HG03045 (cell line): ENCODE measurements around the gene ACOT9.
"Not testable (repeated sequence)": the region's sequence is repeated elsewhere in the genome, so short reads cannot be mapped to it uniquely, and the experiment has no call there.

Experiments
- ATAC-seq: cut with Tn5 transposase; IDR thresholded peaks from one replicate; pipeline ENCODE4 v1.9.1; 2021; ENCODE audit warnings: mild to moderate bottlenecking, moderate library complexity; ENCODE audit not compliant: unreplicated experiment

The ACOT9 gene

DNA sequence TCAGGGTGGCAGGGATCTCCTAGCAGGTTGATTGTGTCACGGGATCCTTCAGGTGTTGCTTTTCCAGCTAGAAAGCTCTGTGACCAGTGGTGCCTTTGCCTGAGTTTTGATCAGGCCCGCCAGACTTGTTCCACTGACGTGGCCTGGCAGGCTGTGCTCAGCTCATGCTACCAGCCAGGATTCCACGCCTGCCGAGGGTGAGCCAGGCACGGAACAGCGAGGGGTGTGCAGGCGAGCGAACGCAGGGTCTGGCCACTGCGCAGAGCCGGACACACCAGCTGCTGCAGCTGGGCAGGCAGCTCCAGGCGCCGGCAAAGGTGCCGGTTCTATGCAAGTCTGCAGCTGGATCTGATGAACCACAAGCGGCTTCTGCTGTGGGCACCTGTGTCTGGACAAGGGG, 22.8 kb upstream of the ACOT9 start:
- no peak for ATAC-seq

DNA sequence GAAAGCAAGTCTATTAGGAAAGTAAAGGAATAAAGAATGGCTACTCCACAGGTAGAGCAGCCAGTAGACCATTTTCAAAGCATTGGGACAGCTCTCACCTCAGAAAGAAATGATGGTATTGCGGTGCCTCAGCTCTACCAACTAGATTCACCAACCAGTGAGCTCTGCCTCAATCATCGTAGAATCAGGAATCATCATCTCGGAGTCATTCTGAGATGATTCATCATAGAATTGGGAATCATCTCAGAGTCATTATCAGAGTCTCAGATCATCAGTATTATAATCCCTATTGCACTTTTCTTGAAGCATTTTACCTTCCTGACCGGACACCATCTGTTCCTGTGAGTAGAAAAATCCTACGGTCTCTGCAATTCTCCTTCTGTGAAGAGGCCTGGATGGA, 22.4 kb upstream of the ACOT9 start:
- ATAC-seq: no peak

DNA sequence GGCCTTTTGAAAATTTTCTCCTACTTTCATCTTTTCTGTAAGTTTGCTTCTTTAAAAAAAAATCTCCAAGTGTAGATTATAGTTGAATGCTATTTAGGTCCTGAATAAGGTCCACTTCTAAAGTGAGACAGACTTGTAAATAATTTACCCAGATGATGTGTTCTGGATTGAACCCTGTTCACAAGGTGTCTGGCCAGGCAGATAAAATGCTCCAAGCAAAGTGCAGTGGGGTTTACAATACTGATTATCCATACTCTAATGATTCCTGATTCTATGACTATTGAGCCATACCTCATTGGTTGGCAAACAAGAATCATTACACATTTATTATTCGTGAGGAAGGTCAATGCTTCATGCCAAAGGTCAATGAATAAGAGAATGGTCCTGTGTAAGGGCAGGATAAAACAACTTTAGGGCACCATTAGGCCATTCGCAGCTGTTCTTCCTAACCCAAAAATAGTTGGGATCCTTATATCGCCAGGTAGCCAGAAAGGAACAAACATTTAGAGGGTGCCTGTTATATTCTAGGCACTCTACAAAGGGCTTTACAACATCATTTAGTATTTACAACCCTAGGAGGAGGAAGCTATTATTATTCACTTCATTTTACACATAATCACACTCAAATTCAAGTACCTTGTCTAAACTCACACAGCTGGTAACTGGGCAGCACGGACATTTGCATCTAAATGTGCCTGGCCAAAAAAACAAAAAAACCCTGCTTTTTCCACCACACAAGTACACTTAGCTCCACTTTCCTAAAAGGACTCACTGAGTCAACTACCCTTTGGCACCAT, 21.3 kb upstream of the ACOT9 start:
- no peak for ATAC-seq

DNA sequence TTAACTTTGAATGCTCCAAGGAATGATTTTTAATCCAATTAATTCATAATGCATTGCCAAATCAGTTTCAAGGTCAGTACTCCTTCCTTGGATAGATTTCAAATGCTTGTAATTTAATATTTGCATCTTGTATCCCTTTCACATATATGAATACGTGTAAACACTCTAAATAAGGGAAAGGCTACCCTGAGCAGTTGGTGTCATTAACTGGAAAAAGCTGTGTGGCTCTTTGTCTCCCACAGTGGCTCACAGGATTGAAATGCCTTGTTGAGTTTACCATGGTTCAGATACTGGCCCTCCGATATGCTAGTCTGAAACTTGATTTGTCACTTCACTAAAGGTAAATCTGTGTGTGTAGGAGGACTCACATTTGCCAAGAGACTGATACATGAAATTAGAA, 16.7 kb upstream of the ACOT9 start:
- no peak for ATAC-seq

DNA sequence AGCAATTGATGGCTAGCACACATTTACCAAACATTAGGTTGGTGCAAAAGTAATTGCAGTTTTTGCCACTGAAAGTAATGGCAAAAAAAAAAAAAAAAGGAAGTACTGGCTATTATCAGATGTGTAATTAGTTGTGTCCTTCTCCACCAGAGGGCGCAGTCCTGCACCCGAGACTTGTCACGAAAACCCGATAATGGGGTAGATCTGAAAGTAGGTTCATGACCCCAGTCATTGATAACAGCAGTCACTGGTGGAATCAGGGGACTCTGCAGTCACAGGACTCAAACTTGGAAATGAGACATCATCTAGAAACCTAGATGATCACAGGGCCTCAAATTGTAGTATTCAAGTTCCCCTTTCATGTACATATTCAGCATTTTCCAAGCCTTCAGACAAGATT, 13.1 kb upstream of the ACOT9 start:
- no peak for ATAC-seq

DNA sequence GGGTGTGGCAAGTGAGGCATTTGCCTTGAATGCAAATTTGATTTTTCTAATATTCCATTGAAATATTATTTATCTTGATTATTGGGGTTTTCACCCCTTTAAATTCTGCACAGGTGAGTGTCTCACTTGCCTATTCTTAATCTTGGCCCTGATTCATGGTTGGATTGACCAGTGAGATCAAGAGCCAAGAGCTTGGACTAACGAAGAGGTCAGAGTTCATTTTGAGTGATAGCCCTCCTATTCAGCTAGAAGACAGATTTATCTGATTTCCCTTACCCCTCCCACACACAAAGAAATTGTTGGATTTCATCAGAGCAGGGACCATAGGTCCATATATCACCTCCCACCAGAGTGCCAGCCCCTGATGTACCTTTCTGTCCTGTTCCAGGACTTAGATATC, 11.6 kb upstream of the ACOT9 start:
- no peak for ATAC-seq

DNA sequence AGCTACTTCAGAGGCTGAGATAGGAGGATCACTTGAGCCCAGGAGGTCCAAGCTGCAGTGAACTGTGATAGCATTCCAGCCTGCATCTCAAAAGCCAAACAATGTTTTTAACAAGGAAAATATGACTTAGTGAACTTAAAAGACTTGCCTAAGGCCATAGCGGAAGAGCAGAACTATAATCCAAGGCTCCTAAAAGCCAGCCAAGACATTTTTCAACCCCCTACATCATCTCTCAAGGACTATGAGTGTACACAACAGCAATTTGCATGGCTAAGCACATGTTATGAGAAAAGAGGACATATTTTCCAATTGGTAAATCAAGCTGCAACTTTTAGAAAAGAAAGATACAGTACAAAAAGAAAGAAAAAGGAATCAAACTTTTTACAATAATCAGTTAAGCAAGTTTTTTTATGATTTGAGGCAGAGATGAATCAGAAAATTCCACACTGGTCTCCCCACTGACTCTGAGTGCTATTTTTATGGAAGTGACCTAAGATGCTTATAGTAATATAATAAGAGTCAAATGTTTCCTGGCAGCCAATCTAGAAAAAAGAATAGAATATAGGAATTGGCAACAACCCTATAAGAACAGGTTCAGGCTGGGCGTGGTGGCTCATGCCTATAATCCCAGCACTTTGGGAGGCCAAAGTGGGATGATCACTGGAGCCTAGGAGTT, 9.8 kb upstream of the ACOT9 start:
- ATAC-seq: no peak

DNA sequence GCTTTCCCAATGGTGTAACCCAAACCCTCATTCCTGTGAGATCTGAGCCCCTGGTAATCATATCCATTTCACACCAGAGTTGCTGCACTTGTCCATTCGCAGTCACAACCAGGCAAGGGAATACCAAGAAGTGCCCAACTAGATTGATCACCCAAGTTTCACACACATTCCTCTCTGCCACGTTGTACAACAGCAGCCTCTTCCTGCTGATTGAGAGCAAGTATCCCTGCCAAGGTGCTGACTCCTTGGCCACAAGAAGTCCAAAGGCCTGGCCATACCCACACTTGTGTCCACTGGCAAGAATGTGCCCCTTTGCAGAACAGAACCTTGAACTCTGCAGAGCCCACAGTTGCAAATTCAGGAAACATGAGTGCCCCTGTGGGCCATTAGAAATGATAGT, 6.5 kb upstream of the ACOT9 start:
- ATAC-seq: no peak

DNA sequence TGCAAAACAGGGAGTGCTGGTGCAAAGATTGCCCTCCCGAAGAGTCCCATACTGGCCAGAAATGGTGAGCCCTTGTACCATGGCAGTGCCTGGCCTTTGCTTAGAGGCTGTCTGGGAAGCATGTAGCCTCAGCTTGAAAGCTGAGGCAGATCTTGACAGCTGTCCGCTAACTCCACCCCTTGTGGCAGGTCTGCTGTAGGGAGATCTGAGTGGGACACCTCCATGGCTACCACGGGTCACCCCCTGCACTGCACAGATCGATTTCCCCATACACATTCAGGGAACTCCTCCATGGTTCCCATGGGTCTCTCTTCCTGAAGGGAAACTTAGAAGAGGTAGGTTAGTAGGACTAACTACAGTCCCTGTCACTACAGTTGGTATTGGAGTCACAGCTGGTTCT, 6.1 kb upstream of the ACOT9 start:
- no peak for ATAC-seq

DNA sequence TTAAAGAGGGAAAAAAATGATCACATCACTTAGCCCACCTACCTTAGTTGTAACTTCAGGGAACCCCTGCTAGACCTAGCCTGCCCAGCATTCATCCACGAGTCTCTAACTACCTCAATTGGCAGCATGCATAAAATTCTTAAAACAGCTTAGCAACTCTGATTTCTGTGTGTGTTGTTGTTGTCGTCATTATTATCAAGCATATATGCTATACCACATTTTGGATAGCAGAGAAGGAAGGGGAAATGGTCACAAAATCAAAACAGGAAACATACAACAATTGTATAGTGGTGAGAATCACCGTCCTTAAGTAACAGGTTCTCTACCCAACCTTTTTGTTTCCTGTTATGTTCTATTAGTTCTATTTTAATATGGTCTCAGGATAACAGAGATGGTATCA, 2.7 kb upstream of the ACOT9 start:
- ATAC-seq: no peak

DNA sequence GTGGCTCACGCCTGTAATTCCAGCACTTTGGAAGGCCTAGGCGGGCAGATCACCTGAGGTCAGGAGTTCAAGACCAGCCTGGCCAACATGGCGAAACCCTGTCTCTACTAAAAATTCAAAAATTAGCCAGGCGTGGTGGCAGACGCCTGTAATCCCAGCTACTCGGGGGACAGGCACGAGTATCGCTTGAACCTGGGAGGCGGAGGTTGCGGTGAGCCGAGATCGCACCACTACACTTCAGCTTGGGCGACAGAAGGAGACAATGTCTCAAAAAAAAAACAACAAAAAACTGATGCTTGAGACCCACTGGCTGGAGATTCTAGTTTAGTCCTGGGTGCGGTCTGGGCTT, 521 bp upstream of the ACOT9 start:
- not testable (repeated sequence) for ATAC-seq

DNA sequence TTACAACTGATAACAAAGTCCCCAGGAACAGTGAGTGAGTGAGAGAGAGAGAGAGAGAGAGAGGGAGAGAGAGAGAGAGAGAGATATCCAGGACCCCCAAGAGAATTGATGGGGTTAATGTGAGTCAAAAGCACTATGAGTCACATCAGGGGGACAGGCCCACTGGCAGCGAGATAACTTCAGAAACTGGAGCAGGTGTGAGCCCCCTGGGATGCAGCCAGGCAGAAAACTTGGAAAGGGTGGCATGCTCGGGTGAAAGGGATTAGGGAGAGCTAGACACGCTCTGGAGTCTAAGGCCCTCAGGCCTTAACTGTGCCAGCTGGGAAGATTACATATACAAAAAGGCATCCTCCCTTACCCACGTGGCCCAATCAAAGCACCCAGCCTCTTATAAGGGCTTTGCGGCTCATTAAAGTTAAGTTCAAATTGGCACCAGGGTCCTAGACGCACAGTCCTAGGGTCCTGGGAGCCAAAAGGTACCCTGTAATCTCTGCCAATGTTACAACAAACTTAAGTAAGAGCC, 841 bp downstream of the ACOT9 start:
- no peak for ATAC-seq

DNA sequence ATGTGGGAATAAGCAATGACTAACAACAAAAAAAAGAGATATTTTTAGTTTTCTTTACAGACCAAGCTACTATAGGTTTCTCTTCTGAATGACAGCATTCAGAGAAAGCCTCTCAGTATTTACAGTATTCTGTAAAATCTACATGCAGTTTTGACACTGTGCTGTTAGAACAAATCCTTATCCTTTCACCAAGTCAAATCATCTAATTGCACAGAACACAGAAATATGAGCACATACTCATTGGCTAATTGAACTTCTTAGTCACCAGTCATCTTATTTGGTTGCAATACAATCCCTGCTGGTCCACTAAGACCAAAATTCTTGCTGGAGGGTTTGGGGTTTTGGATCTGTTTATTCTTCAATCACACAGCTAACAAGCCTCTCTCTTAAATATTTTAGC, 5.7 kb downstream of the ACOT9 start:
- ATAC-seq: no peak

DNA sequence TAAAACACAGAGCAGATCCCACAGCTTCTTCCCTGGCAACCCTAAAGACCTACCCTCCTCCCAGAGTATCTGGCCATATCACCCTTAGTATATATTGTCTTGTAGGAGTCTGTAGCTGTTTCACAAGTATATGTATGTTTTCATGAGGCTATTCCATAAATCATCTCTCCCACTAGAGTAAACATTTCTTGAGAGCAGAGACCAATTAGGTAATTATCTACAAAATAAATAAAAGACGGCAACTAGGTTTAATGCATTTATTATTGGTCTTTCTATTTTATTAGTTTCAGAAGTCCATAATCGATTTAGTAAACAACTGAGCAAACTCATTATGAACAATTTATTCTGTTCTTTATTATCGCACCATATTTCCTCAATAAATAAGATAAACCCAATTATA, 7.0 kb downstream of the ACOT9 start:
- ATAC-seq: no peak

DNA sequence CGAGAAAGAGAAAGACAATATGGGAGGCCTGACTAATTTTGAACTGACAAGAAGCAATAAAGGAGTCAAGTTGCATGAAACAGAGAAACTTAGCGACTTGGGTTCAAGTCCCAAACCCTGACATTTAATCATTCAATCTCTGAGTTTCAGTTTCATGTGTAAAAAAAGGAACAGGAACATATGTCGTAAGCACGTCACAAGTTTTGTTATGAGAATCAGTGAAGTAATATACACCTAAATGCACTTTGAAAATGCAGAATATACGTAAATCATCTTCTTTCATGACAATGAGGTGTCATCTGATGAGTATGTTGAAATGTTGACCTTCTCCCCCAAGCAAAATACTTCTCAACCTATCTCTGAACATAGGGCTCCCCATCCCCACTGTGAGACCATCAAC, 10.4 kb downstream of the ACOT9 start:
- ATAC-seq: peak; percentile 75

DNA sequence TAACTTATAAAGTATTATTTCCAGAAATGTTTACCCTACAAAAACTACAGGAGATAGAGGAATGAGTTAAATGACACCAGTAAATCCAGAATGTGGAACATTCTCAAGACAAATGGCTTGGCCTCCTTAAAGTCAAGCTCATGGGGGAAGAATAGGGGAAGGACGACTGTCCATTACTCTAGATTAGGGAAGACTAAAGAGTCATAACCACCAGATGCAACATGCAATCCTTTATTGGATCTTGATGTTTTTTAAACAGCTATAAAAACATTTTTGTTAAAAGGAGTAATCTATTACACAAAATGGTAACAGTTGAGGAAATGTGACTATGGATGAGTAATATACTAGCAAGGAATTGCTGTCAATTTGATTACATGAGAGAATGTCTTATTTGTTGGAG, 11.1 kb downstream of the ACOT9 start:
- ATAC-seq: no peak

DNA sequence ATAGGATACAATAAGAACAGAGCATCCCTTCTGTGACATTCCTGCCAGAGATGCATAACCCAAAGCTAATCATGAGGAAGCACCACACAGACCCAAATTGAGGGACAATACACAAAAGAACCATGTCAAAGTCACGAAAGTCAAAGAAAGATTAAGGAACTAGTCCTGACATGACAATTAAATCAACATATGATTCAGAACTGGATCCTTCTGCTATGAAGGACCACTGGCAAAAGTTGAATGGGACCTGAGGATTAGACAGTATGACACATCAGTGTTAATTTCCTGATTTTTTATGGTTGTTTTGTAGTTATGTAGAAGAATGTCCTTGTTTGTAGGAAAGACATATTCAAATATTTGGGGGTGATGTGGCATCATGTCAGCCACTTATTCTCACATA, 13.9 kb downstream of the ACOT9 start:
- ATAC-seq: no peak

DNA sequence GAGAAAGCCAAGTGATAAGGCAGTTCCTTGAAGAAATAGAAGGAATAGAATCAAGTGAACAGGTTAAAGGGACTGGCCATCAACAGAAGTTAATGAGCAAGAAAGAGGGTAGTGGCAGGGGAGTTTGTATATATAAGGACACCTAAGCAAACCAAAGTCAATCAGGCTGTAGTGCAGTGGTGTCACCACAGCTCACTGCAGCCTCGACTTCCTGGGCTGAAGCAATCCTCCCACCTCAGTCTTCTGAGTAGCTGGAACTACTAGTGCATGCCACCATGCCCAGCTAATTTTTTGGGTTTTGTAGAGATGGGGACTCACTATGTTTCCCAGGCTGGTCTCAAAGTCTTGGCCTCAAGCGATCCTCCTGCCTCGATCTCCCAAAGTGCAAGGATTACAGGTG, 15.9 kb downstream of the ACOT9 start:
- no peak for ATAC-seq

DNA sequence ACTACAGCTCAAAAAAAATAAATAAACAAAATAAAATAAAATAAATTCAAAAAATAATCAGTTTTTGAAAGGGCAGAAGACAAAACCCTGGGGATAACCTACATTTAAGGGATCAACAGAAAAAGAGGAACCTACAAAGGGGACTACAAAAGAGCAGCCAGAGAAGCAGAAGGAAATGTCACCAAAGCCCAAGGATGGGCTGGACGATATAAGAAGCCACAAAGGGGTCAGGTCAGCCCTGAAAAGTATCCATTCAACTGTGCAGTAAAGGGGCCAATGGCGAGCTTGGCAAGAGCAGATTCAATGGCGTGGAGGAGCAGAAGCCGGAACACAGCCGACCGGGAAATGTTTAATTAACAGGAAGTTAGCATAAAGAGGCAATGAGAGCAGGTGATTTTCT, 16.9 kb downstream of the ACOT9 start:
- no peak for ATAC-seq

DNA sequence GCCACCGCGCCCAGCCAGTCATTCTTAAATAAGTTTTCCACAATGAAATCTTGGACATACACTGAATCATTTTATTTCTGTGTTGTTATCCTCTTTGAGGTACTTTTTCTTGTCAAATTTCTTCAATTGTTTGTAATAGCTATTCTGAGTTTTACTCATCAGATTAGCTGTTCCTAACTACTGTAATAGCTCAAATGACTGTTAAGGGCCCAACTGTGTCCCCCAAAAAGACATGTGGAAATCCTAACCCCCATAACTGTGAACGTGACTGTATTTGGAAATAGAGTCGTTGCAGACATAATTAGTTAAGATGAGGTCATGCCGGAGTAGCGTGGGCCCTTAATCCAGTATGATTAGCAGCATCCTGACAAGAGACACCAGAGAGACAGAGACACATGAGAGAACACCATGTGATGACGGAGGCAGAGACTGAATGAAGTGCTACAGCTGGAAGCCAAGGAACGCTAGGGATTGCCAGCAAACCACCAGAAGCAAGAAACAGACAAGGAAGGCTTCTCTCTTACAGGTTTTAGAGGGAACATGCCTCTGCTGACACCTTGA, 22.9 kb downstream of the ACOT9 start:
- ATAC-seq: no peak

DNA sequence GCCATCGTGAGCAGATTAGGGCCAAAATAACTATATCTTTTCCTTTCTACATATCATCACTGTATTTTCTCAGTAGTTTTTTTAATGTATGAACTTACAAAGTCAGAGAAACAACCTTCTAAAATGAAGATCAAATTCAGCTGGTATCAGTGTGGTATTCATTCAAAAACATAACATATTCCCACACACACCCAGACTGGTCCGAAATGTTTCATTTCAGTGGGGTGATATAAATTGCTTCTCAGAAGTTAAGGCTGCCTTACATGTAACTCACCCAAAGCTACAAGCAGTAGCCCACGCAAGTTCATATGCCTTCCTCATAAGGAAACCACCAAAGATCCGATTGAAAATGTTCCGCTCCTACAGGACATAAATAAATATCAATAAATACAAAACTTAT, 37.8 kb downstream of the ACOT9 start:
- no peak for ATAC-seq

DNA sequence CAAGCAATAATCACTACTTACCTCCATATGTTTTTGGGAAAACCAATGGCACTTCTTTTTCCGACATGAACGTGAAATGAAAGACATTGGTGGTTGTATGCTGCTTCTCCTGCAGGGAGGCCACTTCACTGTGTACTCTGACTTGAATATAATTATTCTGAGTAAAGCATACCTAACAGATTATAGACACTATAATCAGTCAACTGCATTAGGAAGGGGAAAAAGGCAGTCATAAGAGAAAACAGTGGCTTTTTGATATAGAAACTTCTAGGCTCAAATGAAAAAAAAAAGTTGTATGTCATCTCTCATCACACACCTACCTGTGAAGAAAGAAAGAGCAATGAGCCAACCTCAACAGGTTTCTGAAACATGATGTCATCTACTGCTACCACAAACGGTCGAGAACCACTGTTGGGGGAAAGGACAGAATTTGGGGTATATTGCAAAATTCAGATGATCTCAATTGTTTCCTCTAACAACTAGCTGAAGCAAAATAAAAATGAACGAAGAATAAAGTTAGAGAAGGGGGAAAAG, 38.3 kb downstream of the ACOT9 start:
- no peak for ATAC-seq
